GM18499 (cell line): Measurements from ENCODE around the gene MYCBP2.

ENCODE experiments used
- ATAC-seq: cut with Tn5 transposase; IDR thresholded peaks from one replicate; pipeline ENCODE4 v1.9.1; 2021; ENCODE audit warnings: moderate number of reproducible peaks; ENCODE audit not compliant: insufficient read depth, unreplicated experiment

The MYCBP2 gene

DNA sequence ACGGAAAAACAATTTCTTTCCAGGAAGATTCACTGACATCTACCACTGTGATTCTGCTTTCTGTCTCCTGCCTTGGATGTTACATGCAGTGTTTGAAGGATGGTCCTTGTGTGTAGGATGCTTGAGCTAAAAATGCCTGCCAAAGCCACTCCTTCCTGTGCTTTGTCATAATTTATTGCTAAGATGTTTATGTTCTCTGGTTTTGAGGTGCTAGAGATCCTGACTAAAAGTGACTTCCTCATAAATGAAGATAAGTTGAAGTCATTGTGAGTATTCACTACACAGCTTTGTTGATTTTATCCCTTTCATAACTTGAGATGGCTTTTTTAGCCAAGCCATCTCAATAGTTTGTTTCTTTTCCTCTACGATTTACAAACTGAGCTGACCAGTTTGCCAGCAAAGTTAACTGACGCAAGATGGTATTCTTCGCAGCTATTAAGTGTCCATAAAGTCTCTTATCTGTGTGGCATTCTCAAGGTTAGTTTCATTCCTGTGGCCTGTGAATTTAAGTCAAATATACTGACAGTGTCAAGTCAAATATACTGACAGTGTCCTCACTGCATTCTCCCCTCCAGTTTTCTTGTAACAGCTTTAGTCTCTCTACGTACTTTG, 284.2 kb downstream of the MYCBP2 start:
- no peak for ATAC-seq

DNA sequence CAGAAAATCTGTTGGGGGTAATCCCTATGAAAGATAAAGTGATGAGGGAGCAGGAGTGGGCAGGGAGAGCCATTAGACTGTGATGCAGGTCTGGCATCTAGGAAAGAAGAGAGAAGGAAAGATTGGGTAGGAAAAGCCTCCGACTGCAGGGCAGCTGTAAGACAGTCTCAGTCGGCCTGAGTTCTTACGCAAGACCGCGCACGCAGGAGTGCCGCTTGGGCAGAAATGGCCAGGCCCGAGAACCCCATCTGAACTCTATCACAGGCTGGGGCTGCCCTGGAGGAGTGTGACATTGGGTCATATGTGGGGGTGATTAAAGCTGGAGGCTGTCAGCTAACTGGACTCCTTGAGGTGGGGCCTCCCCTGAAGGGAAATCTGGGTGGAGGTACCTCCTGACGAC, 286.1 kb downstream of the MYCBP2 start:
- ATAC-seq, result no peak

DNA sequence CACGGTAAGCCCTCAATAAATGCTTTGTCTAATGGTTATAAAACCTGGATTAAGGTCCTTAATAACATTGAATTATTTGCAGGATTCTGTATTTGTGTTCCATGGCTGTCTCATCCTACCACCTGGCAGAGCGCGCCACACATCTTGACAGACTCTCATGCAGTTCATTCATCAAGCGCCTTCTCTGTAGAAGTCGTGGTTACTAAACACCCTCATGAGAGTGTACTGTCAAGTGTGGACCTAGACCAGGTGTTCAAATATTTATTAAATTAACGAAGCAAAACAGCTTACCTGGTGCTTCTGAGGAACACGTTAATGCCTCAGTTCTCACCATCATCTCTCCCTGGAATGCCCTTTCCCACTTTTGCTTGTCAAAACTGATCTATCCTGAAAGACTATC, 286.8 kb downstream of the MYCBP2 start:
- no peak for ATAC-seq

DNA sequence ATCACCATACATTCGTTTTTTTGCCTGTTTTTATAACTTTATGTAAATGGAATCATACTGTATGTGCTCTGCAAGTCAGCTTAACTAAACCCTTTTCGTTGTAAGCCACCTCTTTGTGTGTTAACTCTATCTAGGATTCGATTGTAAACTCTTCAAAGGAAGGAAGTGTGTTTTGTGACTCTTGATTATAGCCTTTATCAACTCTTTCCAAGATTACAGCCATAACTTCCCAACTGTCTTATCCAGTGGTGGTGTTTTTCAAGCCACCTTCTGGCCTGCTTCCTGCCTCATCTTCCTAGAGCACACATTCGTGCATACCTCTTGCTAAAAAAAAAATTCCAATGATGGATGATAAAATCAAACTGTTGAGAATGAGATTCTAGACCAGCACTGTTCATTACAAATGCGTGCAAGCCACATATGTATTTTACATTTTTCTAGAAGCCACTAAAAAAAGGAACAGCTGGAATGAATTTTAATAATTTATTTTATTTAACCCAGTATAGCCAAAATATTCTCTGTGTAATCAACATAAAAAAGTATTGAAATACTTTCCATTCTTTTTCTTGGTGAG, 287.9 kb downstream of the MYCBP2 start:
- no peak for ATAC-seq

DNA sequence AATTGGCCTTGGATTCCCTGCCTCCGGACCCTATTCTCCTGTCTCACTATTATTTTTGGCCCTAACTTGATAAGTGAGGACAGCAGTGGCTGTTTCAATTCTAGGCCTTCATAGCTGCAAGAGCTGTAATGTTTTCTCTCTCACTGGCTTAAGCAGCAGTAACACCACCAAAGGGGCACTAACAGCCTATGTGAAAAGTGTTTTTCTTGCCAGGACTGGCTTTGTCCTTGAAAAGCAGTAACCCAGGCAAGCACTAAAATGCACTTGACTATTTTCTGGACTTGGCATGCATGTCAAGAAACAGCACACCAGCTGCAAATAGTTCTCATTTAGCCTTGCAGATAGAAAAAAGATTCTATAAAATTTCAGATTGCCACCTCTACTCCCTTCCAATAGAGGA, 290.6 kb downstream of the MYCBP2 start:
- ATAC-seq, result no peak

DNA sequence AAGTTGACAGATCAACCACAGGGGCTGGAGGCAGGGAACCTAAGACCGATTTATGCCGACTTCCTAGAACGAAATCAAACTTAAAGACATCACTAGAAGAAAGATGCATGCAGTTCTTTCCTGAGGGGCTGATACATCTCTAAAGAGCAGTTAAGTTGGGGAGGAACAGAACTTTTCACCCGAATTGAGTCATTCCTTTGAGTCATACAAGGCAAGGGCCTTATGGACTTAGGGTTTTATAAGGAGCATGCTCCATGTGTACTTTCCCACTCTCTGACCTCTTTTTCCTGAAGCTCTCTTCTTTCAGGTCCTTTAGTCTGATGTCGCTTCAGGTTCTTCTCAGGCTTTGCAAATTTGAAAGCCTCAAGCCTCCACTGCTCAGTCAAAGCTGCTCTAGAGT, 292.0 kb downstream of the MYCBP2 start:
- ATAC-seq, result no peak

DNA sequence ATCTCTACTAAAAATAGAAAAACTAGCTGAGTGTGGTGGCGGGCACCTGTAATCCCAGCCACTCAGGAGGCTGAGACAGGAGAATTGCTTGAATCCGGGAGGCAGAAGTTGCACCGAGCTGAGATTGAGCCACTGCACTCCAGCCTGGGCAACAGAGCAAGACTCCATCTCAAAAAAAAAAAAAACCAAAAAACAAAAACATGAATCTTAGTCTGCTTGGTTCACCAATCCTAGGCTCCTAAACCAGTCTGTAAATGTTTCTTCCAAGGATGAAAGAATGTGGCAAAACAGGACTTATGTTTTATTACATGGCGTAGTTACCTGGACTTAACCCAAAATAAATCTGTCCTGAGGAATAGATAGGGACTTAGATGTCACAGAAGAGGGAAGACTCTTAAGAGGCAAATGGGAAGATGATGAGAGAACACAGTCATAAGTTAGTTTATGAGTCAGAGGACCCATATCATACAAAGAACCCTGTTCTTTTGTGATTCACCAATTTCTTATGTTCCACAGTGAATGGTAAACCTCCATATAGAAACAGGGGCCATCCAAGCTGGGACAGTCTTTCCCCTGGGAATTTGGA, 293.1 kb downstream of the MYCBP2 start:
- no peak for ATAC-seq

DNA sequence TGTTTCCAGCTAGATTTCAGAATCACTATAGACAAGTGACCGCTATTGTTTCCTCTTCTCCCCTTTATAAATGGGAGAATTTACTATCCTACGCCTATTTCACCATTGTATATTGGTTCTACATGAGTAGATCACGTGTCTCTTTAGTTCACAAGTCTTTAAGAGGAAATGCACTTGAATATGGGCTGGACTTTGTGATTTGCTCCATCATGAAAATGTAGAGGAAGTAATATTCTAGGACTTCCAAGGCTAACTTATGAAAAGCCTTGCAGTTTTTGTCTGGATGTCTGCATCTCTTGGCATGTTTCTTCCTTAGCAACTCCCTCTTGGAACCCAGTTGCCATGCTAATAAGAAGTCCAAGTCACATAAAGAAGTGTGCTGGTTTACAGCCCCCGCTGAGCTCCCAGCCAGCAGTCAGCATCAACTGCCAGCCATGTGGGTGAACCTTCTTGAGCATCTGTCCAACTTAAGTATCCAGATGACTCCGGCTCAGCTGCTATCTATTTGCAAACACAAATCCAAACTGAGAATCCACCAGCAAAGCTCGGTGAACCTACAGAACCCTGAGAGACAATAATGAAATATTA, 295.1 kb downstream of the MYCBP2 start:
- no peak for ATAC-seq

DNA sequence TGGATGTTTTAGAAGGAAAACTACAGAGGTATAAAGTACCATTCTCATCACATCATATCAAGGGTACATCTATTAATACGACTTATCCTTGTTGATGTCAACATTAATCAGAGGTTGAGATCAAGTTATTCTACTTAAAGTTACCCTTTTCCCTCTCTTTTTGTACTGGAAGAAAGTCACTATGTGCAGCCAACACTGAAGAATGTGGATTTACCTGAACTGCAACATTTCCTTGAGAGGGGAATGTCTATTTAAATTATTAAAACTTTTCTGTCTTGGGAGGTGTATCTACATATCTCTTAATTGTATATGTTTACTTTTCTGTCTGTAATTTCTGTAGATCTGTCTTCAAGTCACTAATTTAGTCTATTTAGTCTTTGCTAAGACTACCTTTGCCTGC, 297.5 kb downstream of the MYCBP2 start:
- ATAC-seq, result no peak

DNA sequence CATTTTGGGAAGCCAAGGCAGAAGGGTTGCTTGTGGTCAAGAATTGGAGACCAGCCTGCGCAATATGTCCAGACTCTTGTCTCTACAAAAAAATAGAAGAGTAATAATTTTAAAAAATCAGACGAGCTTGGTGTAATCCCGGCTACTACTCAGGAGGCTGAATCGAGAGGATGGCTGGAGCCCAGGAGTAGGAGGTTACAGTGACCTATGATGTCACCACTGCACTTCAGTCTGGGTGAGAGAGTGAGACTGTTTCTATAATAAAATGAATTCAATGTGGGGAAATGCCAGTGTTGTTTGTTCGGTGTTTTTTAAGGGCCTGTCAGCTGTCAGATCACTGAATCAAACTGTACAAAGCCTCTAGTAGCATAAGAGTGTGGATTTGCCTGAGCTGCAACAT, 298.7 kb downstream of the MYCBP2 start:
- no peak for ATAC-seq

DNA sequence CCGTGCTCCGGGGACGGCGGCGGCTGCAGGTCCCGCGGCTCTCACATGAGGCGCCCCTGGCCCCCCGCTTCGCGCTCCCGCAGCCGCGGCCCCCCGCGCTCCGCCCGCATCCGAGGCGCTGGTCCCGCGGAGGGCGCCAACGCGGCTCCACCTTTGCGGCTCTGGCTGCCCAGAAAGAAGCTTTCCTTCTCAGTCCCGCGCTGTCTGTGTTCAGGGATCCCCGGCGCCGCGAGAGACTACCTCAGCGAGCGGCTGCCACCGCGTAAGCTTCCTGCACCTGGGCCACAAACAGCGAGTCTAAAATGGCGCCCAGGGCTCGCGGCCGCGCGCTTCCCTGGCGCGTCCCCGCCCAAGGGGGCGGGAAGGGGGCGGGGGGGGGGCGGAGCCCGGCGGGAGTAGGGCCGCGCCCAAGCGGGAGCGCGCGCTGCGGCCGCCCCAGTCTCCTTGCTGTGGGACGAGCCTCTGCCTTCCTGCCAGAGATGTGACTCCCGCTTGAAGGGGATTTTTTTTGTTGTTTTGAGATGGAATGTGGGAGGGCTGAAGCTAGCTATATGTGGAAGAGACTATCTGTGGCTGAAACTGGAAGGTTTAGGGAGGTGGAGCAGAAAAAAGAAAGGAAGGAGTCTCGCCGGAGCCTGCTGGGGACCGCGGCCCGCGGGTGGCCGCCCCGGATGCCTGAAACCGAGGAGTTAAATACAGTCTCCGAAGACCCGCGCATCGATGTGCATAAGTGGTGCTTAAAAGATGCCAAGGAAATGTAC, 299.9 kb downstream of the MYCBP2 start, which contains the start of gene FBXL3:
FBXL3 (minus strand) TSS at position 299 of the 761 bp plus-strand sequence. CDS start 5,299 bp downstream, outside the sequence.
- peak; percentile 49 for ATAC-seq

DNA sequence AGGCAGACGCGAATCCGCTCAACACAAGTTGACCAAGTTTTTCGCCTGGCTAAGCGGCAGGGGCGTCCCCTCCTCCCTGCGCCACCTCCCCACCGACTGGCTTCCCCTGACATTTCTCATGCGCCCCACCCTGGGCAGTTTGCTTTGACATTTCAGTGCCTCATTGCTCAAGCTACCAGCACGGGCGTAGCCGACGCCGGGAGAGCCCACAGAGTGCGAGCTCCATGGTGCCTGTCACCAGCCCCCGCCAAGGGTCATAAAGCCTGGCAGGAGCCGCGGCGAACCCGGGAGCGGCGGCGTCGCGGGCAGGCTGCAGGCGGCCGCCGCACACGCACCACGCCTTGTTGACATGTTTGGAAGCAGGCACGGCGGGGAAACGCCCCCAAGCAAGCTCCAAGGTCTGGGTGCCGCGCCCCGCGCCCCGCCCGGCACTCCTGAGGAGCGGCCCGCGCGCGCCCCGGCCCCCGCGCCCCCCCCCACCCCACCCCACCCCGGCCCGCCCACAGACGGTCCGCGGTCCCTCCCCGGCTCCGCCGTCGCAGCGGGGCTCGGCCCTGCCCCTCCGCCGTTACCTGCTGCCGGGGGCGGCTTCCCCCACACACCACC, 300.5 kb downstream of the MYCBP2 start:
- peak; percentile 31 for ATAC-seq

DNA sequence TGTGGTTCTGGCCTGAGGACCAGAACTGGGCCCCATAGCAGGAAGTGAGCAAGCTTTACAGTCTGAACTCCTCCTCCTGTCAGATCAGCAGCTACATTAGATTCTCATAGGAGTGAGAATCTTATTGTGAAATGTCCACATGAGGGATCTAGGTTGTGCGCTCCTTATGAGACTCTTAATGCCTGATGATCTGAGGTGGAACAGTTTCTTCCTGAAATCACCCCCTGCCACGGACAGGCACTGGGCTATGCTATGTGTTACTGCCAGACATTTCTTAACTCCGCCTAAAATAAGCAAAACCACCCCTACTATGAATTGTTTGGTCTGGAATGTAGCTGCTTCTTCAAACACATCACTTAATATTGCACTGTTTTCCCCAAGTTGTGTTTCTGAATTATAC, 304.6 kb downstream of the MYCBP2 start:
- ATAC-seq, result no peak

DNA sequence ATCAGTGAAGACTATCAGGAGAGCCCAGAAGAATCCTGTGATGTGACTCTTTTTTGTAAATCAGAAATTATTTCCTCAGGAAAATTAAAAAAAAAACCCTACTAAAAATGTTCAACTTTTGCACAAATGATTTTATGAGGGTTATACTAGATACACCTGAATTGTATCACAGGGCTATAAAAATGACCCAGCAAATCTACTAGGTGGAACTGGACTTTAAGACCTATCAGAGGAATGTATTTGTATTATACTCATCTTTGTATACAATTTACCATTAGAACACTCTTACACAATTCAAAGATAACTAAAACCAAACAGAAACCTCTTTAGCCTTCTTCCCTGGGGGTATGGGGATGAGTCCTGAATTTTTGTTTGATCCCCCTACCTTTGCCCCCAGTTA, 307.1 kb downstream of the MYCBP2 start:
- ATAC-seq, result no peak

DNA sequence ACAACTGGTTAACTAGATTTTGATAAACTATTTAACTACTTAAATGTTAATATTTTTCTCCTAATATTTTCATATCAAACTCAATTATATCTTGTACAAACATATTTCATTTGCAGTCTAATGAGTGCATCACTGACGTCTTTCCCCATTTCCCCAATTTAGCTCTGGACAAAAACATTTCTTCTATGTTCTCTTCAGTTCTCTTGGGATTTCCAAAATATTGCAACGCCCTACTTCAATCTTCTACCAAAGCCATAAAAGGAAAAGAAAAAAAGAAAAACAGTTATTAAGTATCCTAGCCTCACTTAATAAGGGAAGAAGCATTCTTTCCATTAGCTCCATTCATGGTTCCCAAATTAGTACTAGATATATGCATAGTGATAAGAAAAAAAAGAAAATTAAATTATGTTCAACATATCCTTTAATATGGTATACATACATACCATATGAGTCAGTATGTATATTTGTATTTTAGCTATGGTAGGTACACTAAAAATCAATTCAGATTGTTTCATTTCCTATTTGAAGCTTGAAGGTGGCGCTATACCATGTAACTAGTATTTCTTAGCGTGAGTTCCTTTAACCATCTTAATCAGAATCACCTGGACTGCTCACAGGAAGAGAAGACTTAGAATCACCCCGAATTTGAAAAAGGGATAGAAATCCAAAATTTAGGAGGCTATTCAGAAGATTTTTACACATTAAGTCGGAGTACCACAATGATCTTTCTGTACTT, 309.8 kb downstream of the MYCBP2 start:
- ATAC-seq, result no peak

DNA sequence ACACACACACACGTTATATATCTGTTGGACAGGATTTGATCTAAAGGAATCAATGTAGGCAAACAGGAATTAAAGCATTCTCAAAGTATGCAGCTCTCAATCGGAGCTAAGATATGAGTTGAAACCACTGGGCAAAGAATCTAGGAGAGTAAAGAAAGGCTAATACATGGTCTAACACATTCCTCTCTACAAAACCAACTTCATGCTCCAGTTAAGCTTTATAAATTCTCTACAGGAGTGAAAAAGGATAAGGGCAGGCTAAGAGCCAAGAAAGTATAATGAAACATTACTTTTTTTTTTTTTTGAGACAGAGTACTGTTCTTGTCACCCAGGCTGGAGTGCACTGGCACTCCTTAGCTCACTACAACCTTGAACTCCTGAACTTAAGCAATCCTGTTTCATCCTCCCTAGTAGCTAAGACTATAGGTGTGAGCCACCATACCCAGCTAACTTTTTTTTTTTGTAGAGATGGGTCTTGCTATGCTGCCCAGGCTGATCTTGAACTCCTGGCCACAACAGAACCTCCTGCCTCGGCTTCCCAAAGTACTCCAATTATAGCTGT, 310.6 kb downstream of the MYCBP2 start:
- ATAC-seq, result no peak

DNA sequence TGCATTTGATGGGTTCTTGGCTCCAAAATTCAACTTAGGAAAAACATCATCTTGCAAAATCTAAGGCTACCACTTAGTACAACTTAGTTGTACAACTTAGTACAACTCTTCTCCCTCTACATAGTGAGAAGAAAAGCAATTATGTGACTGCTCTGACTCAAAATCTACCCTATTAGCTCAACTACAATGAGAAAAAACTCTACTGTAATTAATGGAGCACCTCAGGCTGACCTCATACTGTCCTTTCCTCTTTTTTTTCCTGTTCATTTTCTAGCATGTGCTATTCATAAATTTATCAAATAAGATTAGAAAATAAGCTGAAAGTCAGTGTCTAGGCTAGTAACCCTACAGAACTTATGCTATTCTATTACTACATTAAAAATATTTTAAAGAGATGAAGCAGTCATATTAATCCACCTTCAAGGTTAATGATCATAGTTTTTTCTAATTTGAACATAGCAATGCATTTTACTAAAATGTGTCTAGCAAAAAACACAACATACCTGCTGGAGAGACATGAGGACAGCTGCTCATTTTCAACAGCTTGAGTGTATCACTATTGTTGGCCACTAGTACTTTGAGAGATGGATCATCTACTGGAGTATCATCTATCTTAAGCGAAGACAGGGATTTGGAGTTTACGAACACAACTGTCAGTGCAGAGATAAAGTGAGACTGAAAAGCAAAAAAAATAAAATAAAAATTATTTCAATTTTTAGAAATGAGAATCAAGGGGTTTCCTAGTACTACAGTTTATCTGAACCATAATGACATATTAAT, 311.8 kb downstream of the MYCBP2 start:
- no peak for ATAC-seq

DNA sequence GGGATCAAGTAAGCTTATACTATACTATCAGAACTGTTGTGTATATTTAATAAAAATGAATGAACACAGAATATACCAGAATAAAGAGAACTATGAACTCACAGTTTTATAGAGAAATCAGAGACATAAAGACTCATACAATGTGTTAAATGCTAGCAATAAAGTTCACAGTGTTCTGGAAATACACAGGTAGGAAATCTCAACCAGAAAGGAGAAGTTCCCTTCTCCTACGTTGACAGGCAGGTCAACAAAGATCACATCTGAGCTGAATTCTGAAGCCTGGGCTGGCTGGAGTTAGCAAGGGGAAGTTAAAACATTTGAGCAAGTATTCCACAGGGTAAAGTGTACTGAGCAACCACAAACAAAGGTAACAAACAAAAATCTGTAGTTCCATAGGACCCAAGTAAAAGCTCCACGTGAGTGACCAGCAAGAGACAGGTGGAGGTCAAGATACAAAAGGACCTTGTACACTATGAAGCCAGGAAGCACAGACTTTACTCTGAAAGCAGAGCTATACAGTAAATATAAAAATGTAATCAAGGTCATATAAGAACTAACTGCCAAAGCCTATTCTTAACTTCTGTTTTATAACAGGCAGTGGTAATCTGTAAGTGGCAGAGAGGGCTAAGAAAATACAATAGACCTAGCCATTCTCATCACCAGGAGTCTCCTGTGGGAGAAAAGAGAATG, 312.9 kb downstream of the MYCBP2 start:
- no peak for ATAC-seq
